RWPE1 (cell line): ENCODE measurements around the gene NAALADL2.

Experiments used
- CTCF ChIA-PET: fragments of 350-600 bp; sonication (Branson Sonifier 250); formaldehyde crosslinking; extraction: SDS; loops from one replicate; lab custom pipeline; 2021; lab: Yijun Ruan, JAX
- POLR2A ChIA-PET: fragments of 400-600 bp; formaldehyde crosslinking; extraction: SDS; loops from one replicate; lab custom pipeline; 2020; ENCODE audit warnings: antibody characterized with exemption; ENCODE audit not compliant: low non-redundant PET; lab: Yijun Ruan, JAX
- DNase-seq: peaks from one replicate; pipeline ENCODE4 v3.0.0; 2012; ENCODE audit warnings: low spot score
- H3K27ac ChIP-seq: fragments of 450-650 bp; 2 replicates; pipeline ENCODE4 v1.5.1; 2017
- CTCF ChIP-seq: fragments of 450-650 bp; conservative IDR thresholded peaks from 2 replicates; pipeline ENCODE4 v1.5.1; 2017; ENCODE audit warnings: low read depth, mild to moderate bottlenecking

Gene NAALADL2

DNA sequence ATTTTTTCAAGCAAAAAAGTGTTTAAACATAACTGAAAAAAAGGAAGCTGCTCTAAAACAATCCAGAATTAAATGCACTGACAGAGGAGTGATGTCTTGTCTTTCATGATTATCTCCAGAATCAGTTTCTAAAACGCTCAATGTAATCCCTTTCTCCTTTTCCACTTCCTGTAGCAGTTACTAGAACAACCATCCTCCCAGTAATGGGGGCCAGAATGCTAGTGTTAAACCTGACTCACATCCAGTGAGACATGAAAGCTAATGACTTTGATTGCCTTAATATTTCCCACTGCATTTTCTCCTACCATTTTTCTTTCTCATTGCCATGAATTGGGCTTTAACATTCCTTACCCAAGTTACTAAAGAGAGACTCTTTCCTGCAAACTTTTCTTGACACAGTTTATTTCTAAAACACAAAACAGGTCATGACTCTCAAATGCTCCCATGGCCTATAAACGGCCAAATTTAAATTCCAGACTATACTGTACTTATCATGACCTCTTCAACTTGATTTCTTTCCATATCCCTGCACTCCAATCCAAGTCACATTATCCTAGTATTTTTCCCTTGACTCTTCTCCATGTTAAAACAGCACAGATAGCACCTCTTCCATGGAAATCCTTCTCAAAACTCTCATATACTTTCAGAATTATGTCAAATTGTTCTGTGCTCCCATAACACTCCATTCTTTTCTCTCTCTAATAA lies 341.4 kb downstream of the NAALADL2 start:
- TF ChIP-seq CTCF = no peak
- no peak overlapping the region for H3K27ac ChIP-seq
- CTCF ChIA-PET = no interaction called here
- no peak for DNase-seq
- POLR2A ChIA-PET = no interaction called here

- TF ChIP-seq CTCF = no peak
- no peak overlapping the region for H3K27ac ChIP-seq
- no peak for DNase-seq
- CTCF ChIA-PET = no interaction called here
- POLR2A ChIA-PET = no interaction called here
Measured at GRCh38 chr3:175207361-175207760, 348.2 kb downstream of the NAALADL2 start.

- ChIA-PET POLR2A (no interaction called here), CTCF (interaction anchor here (0.6 kb wide), 1 partner anchor 1370 kb away, joined by 3 read pairs; no protein-coding TSS in a partner anchor)
- no peak for DNase-seq
- no peak overlapping the region for H3K27ac ChIP-seq
- TF ChIP-seq CTCF = no peak
Measured at GRCh38 chr3:175208326-175208725, 349.2 kb downstream of the NAALADL2 start.

GRCh38 chr3:175211466-175211865 lies 352.3 kb downstream of the NAALADL2 start:
- POLR2A ChIA-PET = no interaction called here
- TF ChIP-seq CTCF = no peak
- CTCF ChIA-PET = no interaction called here
- no peak for DNase-seq
- H3K27ac ChIP-seq = no peak overlapping the region

DNA sequence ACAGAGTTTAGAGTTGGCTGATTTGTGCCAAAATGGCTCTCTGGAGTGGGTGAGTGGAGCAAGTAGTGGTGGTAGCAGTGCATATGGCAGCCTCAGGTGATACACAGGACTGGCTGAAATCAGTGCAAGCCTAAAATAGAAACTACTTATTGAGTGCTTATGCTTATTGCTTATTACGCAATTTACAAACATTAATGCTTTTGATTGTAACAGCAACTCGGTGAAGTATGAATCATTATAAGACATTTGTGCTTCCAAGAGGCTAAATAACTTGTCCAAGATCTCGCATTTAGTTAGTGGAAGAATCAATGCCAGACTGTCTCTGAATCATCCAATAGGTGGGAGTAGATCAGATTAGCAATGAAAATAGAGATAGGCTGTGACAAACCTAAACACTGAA lies 353.8 kb downstream of the NAALADL2 start:
- peak; percentile 4 for DNase-seq
- ChIA-PET POLR2A (no interaction called here), CTCF (interaction anchor here (0.6 kb wide), 1 partner anchor 36 kb away, joined by 3 read pairs; no protein-coding TSS in a partner anchor)
- no peak for TF ChIP-seq CTCF
- H3K27ac ChIP-seq = no peak overlapping the region

- TF ChIP-seq CTCF = no peak
- no peak overlapping the region for H3K27ac ChIP-seq
- DNase-seq = no peak
- POLR2A ChIA-PET = no interaction called here
- CTCF ChIA-PET = no interaction called here
Measured at GRCh38 chr3:175214216-175214615, 355.1 kb downstream of the NAALADL2 start.
